Effector memory CD8-positive, alpha-beta T cell (primary cell): ENCODE results near the gene GALNT16.
"Not testable (repeated sequence)": the region's sequence is repeated elsewhere in the genome, so short reads cannot be mapped to it uniquely, and the experiment has no call there.

Experiments
- ATAC-seq: fragments of 150-1000 bp; cut with Tn5 transposase; replicated peaks from 2 replicates; pipeline ENCODE4 v1.10.0; 2021; ENCODE audit warnings: mild to moderate bottlenecking, moderate library complexity
- DNase-seq, 3 experiments: peaks; one replicate each; pipeline ENCODE4 v3.0.0; 2021
- H3K27ac Mint-ChIP-seq, 2 donors: one replicate each; pipeline ENCODE4 v1.8.0; 2022; ENCODE audit warnings: mild to moderate bottlenecking in 2 of 2, mixed read lengths in 2 of 2, moderate library complexity in 2 of 2
- H3K27me3 Mint-ChIP-seq, 2 donors: one replicate each; pipeline ENCODE4 v1.8.0; 2022; ENCODE audit warnings: mixed read lengths in 2 of 2
- H3K36me3 Mint-ChIP-seq: one replicate; pipeline ENCODE4 v1.8.0; 2022; ENCODE audit warnings: mild to moderate bottlenecking, moderate library complexity, mixed read lengths; ENCODE audit not compliant: insufficient read depth
- H3K4me1 Mint-ChIP-seq, 2 donors: one replicate each; pipeline ENCODE4 v1.8.0; 2022; ENCODE audit warnings: low read depth in 2 of 2, mixed read lengths in 2 of 2
- H3K4me3 Mint-ChIP-seq, 2 donors: one replicate each; pipeline ENCODE4 v1.8.0; 2022; ENCODE audit warnings: mild to moderate bottlenecking in 2 of 2, mixed read lengths in 2 of 2, moderate library complexity in 2 of 2
- H3K9me3 Mint-ChIP-seq, 2 donors: one replicate each; pipeline ENCODE4 v1.8.0; 2022; ENCODE audit warnings: mixed read lengths in 2 of 2

The GALNT16 gene

GRCh38 chr14:69263364-69263763, 3.4 kb downstream of the GALNT16 start:
- DNase-seq: no peak
- H3K9me3 Mint-ChIP-seq: no peaks in the 10 kb centered on the region

DNA sequence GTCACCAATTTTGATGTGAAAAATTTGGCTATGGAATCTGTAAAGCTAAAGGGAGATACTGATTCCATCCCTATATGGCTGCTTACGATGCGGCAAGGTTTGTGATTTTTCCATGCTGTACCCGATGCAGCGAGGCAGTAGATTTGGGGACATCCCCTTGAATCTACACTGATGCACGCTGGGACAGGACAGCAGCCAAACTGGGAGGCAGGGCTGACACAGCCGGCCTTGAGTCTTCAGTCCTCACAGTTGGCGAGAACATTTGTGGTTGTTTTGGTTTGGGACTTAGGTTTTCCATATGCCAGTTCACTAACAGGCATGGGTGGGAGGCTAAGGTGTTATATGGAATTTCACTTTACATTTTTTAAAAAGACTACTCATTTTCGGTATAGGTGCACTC, 3.8 kb downstream of the GALNT16 start:
- no peak overlapping the region for H3K4me3 Mint-ChIP-seq
- DNase-seq: no peak
- peaks cover 30 to 52% of the 10 kb centered on the region in 2 donors for H3K27me3 Mint-ChIP-seq
- ATAC-seq: no peak
- peaks cover 4 to 5% of the 10 kb centered on the region in 2 donors for H3K4me1 Mint-ChIP-seq
- no peaks in the 10 kb centered on the region for H3K36me3 Mint-ChIP-seq
- H3K9me3 Mint-ChIP-seq: no peaks in the 10 kb centered on the region
- H3K27ac Mint-ChIP-seq: no peak overlapping the region

More at GRCh38 chr14:69263364-69263763, 3.4 kb downstream of the GALNT16 start:
- no peak for ATAC-seq
- Mint-ChIP-seq H3K4me3 (no peak overlapping the region), H3K4me1 (peaks cover 4 to 5% of the 10 kb centered on the region in 2 donors), H3K27me3 (peaks cover 35 to 56% of the 10 kb centered on the region in 2 donors), H3K36me3 (no peaks in the 10 kb centered on the region), H3K27ac (no peak overlapping the region)

GRCh38 chr14:69266572-69267345, 6.8 kb downstream of the GALNT16 start:
- DNase-seq (no peak), ATAC-seq (no peak)
- no peaks in the 10 kb centered on the region for H3K36me3 Mint-ChIP-seq
- no peak overlapping the region for H3K27ac Mint-ChIP-seq
- no peaks in the 10 kb centered on the region for H3K4me1 Mint-ChIP-seq
- no peaks in the 10 kb centered on the region for H3K9me3 Mint-ChIP-seq
- peaks cover 17 to 34% of the 10 kb centered on the region in 2 donors for H3K27me3 Mint-ChIP-seq
- H3K4me3 Mint-ChIP-seq: no peak overlapping the region

DNA sequence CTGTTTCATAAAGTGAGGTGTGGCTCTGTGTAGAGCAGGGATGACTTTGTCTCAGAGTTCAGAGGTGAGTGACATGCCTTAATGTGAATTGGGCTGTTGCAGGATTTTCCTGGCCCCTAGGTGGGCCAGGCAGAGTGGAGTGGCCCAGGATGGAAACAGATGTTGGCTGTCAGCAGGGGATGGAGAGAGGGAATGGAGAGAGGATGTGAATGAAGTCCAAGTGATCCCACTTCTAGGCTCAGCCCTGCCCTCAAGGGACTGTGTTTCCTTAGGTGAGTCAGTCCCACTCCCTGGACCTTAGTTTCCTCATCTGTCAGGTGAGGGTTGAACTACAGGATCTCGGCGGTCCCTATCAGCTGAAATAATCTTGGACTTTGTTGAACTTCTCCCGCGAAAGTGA, 7.5 kb downstream of the GALNT16 start:
- DNase-seq: no peak
- Mint-ChIP-seq H3K27ac (no peak overlapping the region), H3K36me3 (no peaks in the 10 kb centered on the region), H3K4me3 (no peak overlapping the region), H3K4me1 (no peaks in the 10 kb centered on the region), H3K9me3 (no peaks in the 10 kb centered on the region), H3K27me3 (peaks cover 9 to 26% of the 10 kb centered on the region in 2 donors)
- no peak for ATAC-seq

- H3K27me3 Mint-ChIP-seq: peaks cover 5 to 19% of the 10 kb centered on the region in 2 donors
- H3K9me3 Mint-ChIP-seq: no peaks in the 10 kb centered on the region
- no peaks in the 10 kb centered on the region for H3K36me3 Mint-ChIP-seq
- no peak overlapping the region for H3K27ac Mint-ChIP-seq
- no peaks in the 10 kb centered on the region for H3K4me1 Mint-ChIP-seq
- DNase-seq (no peak), ATAC-seq (no peak)
- no peak overlapping the region for H3K4me3 Mint-ChIP-seq
Measured at GRCh38 chr14:69268223-69268622, 8.3 kb downstream of the GALNT16 start.

- ATAC-seq: no peak
- H3K9me3 Mint-ChIP-seq: no peaks in the 10 kb centered on the region
- no peaks in the 10 kb centered on the region for H3K36me3 Mint-ChIP-seq
- H3K4me1 Mint-ChIP-seq: no peaks in the 10 kb centered on the region
- no peak overlapping the region for H3K27ac Mint-ChIP-seq
- H3K4me3 Mint-ChIP-seq: no peak overlapping the region
- H3K27me3 Mint-ChIP-seq: peaks cover 5 to 14% of the 10 kb centered on the region in 2 donors
- no peak for DNase-seq
Measured at GRCh38 chr14:69268763-69269162, 8.8 kb downstream of the GALNT16 start.

GRCh38 chr14:69269381-69269780, 9.4 kb downstream of the GALNT16 start:
- Mint-ChIP-seq H3K27me3 (peaks cover 6 to 9% of the 10 kb centered on the region in 2 donors), H3K36me3 (no peaks in the 10 kb centered on the region), H3K9me3 (no peaks in the 10 kb centered on the region), H3K4me3 (no peak overlapping the region), H3K4me1 (no peaks in the 10 kb centered on the region), H3K27ac (no peak overlapping the region)
- no peak for ATAC-seq
- no peak for DNase-seq

- DNase-seq (no peak), ATAC-seq (no peak)
- Mint-ChIP-seq H3K4me3 (no peak overlapping the region), H3K9me3 (no peaks in the 10 kb centered on the region), H3K27me3 (peaks cover 14 to 16% of the 10 kb centered on the region in 2 donors), H3K36me3 (no peaks in the 10 kb centered on the region), H3K27ac (no peak overlapping the region), H3K4me1 (no peaks in the 10 kb centered on the region)
Measured at GRCh38 chr14:69270097-69270496, 10.1 kb downstream of the GALNT16 start.

DNA sequence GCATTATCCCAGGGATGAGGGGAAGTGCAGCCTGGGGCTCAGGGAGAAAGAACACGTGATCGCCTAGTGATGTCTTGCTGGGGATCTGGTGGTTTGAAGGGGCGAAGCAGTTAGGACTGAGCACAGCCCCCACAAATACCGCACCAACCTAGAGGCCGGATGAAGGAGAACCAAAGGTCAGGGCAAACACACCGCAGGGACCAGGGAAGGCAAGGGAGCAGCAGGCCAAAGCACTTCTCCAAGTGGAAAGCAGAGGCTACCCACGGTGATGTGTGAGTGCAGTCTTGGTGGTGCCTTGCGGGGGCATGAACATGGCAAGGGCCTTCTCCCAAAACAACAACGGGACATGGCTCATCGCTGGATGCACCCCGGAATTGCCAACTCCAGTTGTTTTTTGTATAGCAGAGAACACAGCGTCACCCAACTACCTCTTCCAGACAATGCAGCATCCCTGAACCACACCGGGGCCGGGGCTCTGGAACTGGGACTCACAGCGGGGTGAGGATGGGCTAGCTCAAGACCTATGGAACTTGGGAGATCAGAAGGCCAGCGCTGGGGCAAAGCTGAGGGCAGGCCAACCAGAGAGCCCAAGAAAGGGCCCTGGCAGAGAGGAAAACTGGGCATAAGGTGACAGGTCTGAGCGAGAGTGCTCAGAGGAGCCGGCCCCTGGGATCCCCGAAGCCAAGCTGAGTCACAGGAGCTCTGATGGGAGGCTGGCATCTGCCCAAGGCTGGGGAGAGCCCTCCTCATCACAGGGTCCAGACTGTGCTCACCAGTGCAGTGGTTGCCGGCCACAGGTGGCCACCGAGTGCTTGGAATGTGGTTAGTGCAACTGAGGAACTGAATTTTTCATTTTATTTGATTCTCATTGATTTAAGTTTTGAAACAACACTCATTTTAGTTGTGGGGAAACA, 11.1 kb downstream of the GALNT16 start:
- H3K4me1 Mint-ChIP-seq: no peaks in the 10 kb centered on the region

GRCh38 chr14:69274321-69274720, 14.4 kb downstream of the GALNT16 start:
- Mint-ChIP-seq H3K27me3 (peaks cover 10 to 18% of the 10 kb centered on the region in 2 donors), H3K36me3 (no peaks in the 10 kb centered on the region), H3K4me3 (no peak overlapping the region), H3K4me1 (no peaks in the 10 kb centered on the region), H3K27ac (no peak overlapping the region), H3K9me3 (peaks cover 0 to 2% of the 10 kb centered on the region in 2 donors)
- DNase-seq: no peak
- no peak for ATAC-seq

More for the DNA sequence above, 11.1 kb downstream of the GALNT16 start:
- H3K27ac Mint-ChIP-seq: no peak overlapping the region
- no peak for ATAC-seq
- H3K9me3 Mint-ChIP-seq: peaks cover 0 to 1% of the 10 kb centered on the region in 2 donors
- H3K27me3 Mint-ChIP-seq: peaks cover 19 to 20% of the 10 kb centered on the region in 2 donors
- no peak overlapping the region for H3K4me3 Mint-ChIP-seq
- no peaks in the 10 kb centered on the region for H3K36me3 Mint-ChIP-seq
- DNase-seq: no peak

GRCh38 chr14:69275331-69275730, 15.4 kb downstream of the GALNT16 start:
- Mint-ChIP-seq H3K4me1 (no peaks in the 10 kb centered on the region), H3K4me3 (no peak overlapping the region), H3K9me3 (peaks cover 0 to 2% of the 10 kb centered on the region in 2 donors), H3K36me3 (no peaks in the 10 kb centered on the region), H3K27ac (no peak overlapping the region), H3K27me3 (peaks cover 11 to 18% of the 10 kb centered on the region in 2 donors)
- no peak for ATAC-seq
- no peak for DNase-seq

DNA sequence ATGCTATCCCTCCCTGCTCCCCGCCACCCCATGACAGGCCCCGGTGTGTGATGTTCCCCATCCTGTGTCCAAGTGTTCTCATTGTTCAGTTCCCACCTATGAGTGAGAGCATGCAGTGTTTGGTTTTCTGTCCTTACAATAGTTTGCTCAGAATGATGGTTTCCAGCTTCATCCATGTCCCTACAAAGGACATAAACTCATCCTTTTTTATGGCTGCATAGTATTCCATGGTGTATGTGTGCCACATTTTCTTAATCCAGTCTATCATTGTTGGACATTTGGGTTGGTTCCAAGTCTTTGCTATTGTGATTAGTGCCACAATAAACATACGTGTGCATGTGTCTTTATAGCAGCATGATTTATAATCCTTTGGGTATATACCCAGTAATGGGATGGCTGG, 17.4 kb downstream of the GALNT16 start:
- H3K27me3 Mint-ChIP-seq: peaks cover 18 to 29% of the 10 kb centered on the region in 2 donors
- H3K4me3 Mint-ChIP-seq, H3K9me3 Mint-ChIP-seq, ATAC-seq, H3K4me1 Mint-ChIP-seq, DNase-seq, H3K36me3 Mint-ChIP-seq, H3K27ac Mint-ChIP-seq: not testable (repeated sequence)

GRCh38 chr14:69280746-69281291, 20.9 kb downstream of the GALNT16 start:
- Mint-ChIP-seq H3K4me1 (no peaks in the 10 kb centered on the region), H3K9me3 (peaks cover 0 to 2% of the 10 kb centered on the region in 2 donors), H3K27ac (no peak overlapping the region), H3K36me3 (no peaks in the 10 kb centered on the region), H3K27me3 (peaks cover 5 to 47% of the 10 kb centered on the region in 2 donors), H3K4me3 (no peak overlapping the region)
- ATAC-seq (no peak), DNase-seq (no peak)
